ENCODE data around the gene CHI3L1.

Gene CHI3L1

GRCh38 chr1:203179667-203180005, 6.9 kb downstream of the CHI3L1 start:
- no peak for DNase-seq

GRCh38 chr1:203178821-203179666, 7.5 kb downstream of the CHI3L1 start:
- DNase-seq: no peak

DNA sequence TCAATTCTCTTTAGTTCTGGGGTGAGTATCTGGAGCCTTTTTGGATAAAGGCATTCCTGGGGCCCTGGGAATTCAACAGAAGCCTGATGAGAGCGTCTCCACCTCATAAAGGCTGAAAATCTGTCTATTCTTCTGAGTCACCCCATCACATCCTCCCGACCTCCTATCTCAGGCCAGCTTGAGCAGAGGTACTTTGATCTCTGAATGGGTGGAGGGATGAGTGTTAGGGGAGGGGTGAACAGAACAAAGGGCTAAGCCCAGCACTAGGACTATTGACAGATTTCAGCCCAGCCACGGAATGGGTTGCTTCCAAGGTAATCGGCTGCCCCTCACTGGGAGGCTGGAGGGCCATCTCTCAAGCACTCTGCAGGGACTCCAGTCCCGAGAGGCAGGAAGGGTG, 8.4 kb downstream of the CHI3L1 start:
- no peak for DNase-seq

- DNase-seq: no peak
Observed at GRCh38 chr1:203177470-203178039, 8.9 kb downstream of the CHI3L1 start.

GRCh38 chr1:203177036-203177405, 9.5 kb downstream of the CHI3L1 start:
- DNase-seq: no peak

DNA sequence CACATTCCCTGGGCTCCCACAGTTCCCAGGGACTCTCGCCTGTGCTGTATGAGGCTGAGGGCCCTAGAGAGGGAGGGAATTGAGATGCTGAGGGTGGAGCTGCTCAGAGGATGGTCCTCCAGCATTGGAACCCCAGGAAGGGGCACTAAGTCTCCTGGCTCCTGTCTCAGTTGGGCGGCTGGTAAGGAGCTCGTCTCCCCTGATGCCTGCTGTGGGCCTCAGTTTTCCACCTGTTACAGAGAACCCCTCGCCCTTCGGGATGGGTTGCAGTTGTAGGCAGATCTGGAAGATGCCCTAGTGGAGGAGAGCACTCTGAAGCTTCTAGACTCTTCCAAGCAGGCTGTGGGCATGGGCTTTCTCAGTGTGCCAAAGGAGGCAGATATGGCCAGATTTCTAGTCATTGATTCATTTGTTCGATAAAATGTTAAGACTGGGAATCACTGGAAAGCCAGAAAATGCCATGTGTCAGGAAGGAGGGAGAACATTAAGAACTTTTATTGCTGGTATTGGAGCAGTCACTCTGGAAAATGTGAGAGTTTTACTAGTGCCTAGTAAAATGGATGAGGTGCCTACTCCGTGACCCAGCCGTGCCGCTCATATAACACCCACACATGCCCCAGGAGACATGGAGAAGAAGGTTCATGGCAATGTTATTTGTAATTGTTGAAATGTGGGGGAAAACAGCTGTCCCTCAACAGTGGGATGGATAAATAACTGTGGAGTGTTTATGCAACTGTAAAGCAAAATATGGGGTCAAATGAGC, 10.1 kb downstream of the CHI3L1 start:
- DNase-seq: no peak

GRCh38 chr1:203175827-203176241, 10.7 kb downstream of the CHI3L1 start:
- no peak for DNase-seq

DNA sequence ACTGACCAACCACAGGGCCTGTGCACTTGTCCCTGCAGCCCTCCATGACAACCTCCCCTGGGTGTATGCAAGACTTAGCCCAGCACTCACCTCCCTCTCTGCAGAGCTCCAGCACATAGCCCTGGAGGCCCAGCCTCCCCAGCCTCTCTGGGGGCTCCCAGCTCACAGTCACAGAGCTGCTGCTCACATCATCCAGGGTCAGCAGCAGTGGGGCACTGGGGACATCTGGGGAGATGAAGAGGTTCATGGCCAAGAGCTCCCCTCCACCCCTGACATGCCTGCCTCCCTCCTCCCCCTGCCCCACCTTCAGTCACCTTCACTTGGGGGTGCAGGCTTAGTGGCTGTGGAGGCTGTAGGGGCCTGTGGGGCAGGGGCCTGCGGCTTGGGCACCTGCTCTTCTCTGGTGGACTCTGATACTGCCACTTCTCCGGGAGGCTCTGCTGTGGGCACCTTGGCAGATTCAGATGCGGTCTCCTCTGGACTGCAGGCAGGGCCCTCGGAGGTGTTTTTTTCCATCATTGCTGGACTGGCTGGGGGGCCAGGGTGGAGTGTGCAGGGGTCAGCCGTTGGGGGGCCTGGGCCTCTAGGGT, 11.2 kb downstream of the CHI3L1 start, which contains the start of gene MYBPH:
Gene MYBPH (minus strand): TSS at position 590 of the 590 bp plus-strand sequence. CDS start 71 bp downstream, at position 519.
- no peak for DNase-seq

DNA sequence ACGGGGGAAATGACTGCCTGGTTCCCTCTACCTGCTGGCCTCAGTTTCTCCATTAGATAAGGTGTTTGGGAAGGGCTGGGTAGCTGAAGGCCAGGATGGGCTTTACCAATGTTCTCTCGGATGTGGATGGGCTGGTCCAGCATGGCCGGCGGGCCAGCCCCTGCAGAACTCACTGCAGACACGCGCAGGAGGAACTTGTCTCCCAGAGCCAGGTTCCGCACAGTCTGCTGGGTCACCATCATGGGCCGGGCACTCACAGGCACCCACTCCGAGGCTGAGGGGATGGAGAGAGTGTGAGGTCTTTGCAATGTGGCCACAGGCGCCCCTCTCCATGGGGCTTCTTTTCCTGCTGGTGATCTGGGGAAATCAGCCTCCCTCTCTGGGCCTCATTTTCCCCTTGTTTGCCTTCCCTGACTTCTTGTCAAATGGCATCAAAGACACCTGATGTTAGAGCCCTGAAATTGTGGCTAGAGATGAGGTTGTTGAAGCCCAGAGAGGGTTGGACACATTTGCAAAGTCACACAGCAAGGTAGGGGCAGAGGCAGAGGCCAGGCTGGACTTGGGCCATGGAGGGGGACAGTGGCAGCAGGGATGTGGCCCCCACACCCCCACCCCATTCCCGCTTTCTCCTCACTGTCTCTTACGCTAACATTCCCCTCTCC, 12.0 kb downstream of the CHI3L1 start:
- DNase-seq: no peak

GRCh38 chr1:203173566-203173965, 12.9 kb downstream of the CHI3L1 start:
- DNase-seq: no peak

GRCh38 chr1:203173011-203173555, 13.4 kb downstream of the CHI3L1 start:
- no peak for DNase-seq

- DNase-seq: no peak
Observed at GRCh38 chr1:203172184-203173010, 14.1 kb downstream of the CHI3L1 start.

- DNase-seq: no peak
Observed at GRCh38 chr1:203171341-203172183, 14.9 kb downstream of the CHI3L1 start.

DNA sequence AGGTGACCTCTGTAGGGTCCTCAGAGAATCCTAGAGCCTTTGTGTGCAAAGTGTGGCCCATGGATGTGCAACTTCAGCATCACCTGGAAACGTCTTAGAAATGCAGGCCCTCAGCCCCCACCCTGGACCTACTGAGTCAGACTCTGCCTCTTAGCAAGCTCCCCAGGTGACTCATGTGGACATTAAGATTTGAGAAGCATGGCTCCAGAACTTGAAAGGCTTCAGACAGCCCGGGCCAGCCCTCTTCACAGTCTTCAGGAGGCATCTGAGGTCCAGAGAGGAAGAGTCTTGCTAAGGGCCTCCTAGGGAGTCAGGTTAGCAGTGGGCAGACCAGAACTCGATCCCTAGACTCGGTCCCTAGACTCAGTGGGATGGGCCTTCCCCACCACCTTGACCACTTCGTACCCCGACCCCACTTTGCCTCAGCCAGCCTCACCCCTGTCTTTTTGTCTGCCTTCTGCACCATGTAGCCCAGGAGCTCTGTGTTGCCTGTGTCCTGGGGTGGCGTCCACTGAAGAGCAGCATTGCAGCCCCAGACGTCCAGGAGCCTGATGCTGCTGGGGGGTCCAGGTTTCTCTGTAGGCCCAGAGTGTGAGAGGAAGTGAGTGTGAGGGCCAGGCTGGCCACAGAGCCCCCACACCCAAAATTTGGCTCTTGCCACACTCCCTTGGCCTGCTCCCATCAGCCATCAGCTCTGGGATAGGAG, 15.7 kb downstream of the CHI3L1 start:
- DNase-seq: no peak

GRCh38 chr1:203169770-203170520, 16.6 kb downstream of the CHI3L1 start:
- DNase-seq: no peak

DNA sequence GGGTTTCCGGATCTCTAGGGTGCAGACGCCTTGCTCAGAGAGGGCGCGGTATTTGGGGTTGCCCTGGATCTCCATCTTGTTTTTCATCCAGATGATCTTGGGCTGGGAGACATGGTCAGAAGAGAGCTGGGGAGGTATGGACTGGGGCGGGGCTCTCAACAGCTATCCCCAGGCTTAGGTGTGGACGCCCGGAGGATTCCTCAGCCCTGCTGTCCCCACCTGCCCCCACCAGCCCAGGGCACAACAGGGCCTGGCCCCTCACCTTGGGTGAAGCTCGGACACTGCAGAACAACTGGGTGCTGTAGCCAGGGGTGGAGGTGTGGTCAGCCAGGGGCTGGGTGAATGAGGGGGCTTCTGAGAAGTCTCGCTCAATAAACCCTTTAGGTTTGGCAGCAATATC, 17.5 kb downstream of the CHI3L1 start:
- no peak for DNase-seq

DNA sequence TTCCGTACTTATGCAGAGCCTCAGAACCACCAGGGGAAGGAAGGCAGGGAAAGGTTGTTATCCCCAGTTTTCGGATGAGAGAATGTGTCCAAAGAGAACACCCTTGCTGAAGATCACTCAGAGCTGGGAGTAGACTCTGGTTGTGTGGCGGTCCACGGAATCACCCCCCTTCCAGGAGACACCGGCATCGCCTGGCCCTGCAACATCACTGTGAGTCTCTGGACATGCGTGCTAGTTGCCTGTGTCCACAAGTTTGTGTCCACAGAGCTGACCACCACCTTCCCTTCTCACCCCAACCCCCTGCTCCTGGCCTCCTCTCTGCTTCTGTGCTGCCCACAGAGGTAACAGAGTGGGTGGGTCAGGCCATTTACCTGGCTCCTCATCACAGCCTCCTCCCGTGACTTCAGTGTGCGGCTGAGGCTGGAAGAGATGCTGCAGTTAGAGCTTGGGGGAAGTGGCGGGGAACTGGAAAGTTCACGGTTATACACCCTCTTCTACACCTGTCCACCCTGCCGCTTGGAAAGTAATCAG, 18.2 kb downstream of the CHI3L1 start:
- no peak for DNase-seq

GRCh38 chr1:203167913-203168200, 18.6 kb downstream of the CHI3L1 start:
- DNase-seq: no peak
